Type B pancreatic cell (in vitro differentiated cells): ENCODE measurements around the gene DZIP3. TPM values are rescaled to one million over a fixed set of nuclear protein-coding genes. Genes with fewer than 3 reads are reported as not detected.

Source experiments
- DNase-seq: peaks from one replicate; pipeline ENCODE4 v3.0.0; 2021; ENCODE audit warnings: mixed read lengths; ENCODE audit not compliant: unreplicated experiment; ENCODE audit errors: extremely low spot score
- H3K27ac Mint-ChIP-seq: 2 replicates; pipeline ENCODE4 v1.8.0; 2021; ENCODE audit warnings: mild to moderate bottlenecking, mixed read lengths
- H3K27me3 Mint-ChIP-seq: 2 replicates; pipeline ENCODE4 v1.8.0; 2021; ENCODE audit warnings: mixed read lengths
- H3K36me3 Mint-ChIP-seq: 2 replicates; pipeline ENCODE4 v1.8.0; 2021; ENCODE audit warnings: mixed read lengths
- H3K4me1 Mint-ChIP-seq: one replicate; pipeline ENCODE4 v1.8.0; 2021; ENCODE audit warnings: mixed read lengths; ENCODE audit not compliant: unreplicated experiment
- H3K4me3 Mint-ChIP-seq: 2 replicates; pipeline ENCODE4 v1.8.0; 2021; ENCODE audit warnings: mild to moderate bottlenecking, mixed read lengths
- H3K9me3 Mint-ChIP-seq: 2 replicates; pipeline ENCODE4 v1.8.0; 2021; ENCODE audit warnings: mixed read lengths
- CTCF ChIP-seq: fragments of 200-600 bp; sonication (generic); conservative IDR thresholded peaks from 2 replicates; pipeline ENCODE4 v1.5.0; 2021; ENCODE audit warnings: antibody characterized with exemption, mild to moderate bottlenecking
- total RNA-seq: library from RNA; stranded (reverse); gene quantifications from 2 replicates; pipeline ENCODE4 v1.2.1, GENCODE V29; 2021; ENCODE audit warnings: low replicate concordance

DZIP3 gene
- total RNA-seq, 1 donor from 2014 or later: 22.9 TPM

GRCh38 chr3:108562565-108562964, 27.0 kb upstream of the DZIP3 start:
- H3K27ac Mint-ChIP-seq: no peak overlapping the region
- no peaks in the 10 kb centered on the region for H3K4me1 Mint-ChIP-seq
- H3K9me3 Mint-ChIP-seq: no peaks in the 10 kb centered on the region
- peaks cover 23% of the 10 kb centered on the region for H3K36me3 Mint-ChIP-seq
- no peak for DNase-seq
- no peak overlapping the region for H3K4me3 Mint-ChIP-seq
- no peaks in the 10 kb centered on the region for H3K27me3 Mint-ChIP-seq
- TF ChIP-seq CTCF: no peak

GRCh38 chr3:108564564-108564963, 25.0 kb upstream of the DZIP3 start:
- no peaks in the 10 kb centered on the region for H3K4me1 Mint-ChIP-seq
- no peak overlapping the region for H3K27ac Mint-ChIP-seq
- TF ChIP-seq CTCF: no peak
- DNase-seq: no peak
- no peaks in the 10 kb centered on the region for H3K9me3 Mint-ChIP-seq
- H3K4me3 Mint-ChIP-seq: no peak overlapping the region
- peaks cover 17% of the 10 kb centered on the region for H3K36me3 Mint-ChIP-seq
- no peaks in the 10 kb centered on the region for H3K27me3 Mint-ChIP-seq

GRCh38 chr3:108565506-108565905, 24.0 kb upstream of the DZIP3 start:
- no peaks in the 10 kb centered on the region for H3K27me3 Mint-ChIP-seq
- no peak for DNase-seq
- H3K27ac Mint-ChIP-seq: no peak overlapping the region
- H3K9me3 Mint-ChIP-seq: no peaks in the 10 kb centered on the region
- no peaks in the 10 kb centered on the region for H3K4me1 Mint-ChIP-seq
- TF ChIP-seq CTCF: no peak
- peaks cover 22% of the 10 kb centered on the region for H3K36me3 Mint-ChIP-seq
- H3K4me3 Mint-ChIP-seq: no peak overlapping the region

GRCh38 chr3:108566599-108566998, 22.9 kb upstream of the DZIP3 start:
- H3K36me3 Mint-ChIP-seq: peaks cover 17% of the 10 kb centered on the region
- no peak overlapping the region for H3K4me3 Mint-ChIP-seq
- no peak for TF ChIP-seq CTCF
- no peak for DNase-seq
- no peaks in the 10 kb centered on the region for H3K27me3 Mint-ChIP-seq
- H3K4me1 Mint-ChIP-seq: no peaks in the 10 kb centered on the region
- H3K9me3 Mint-ChIP-seq: no peaks in the 10 kb centered on the region
- H3K27ac Mint-ChIP-seq: no peak overlapping the region

GRCh38 chr3:108569336-108569735, 20.2 kb upstream of the DZIP3 start:
- H3K4me1 Mint-ChIP-seq: no peaks in the 10 kb centered on the region
- H3K4me3 Mint-ChIP-seq: no peak overlapping the region
- no peak for TF ChIP-seq CTCF
- H3K9me3 Mint-ChIP-seq: no peaks in the 10 kb centered on the region
- no peaks in the 10 kb centered on the region for H3K27me3 Mint-ChIP-seq
- DNase-seq: no peak
- peaks cover 38% of the 10 kb centered on the region for H3K36me3 Mint-ChIP-seq
- H3K27ac Mint-ChIP-seq: no peak overlapping the region

- Mint-ChIP-seq H3K4me3 (no peak overlapping the region), H3K36me3 (peaks cover 25% of the 10 kb centered on the region), H3K27me3 (no peaks in the 10 kb centered on the region), H3K9me3 (no peaks in the 10 kb centered on the region), H3K27ac (no peak overlapping the region), H3K4me1 (no peaks in the 10 kb centered on the region)
- DNase-seq: no peak
- TF ChIP-seq CTCF: no peak
Measured at GRCh38 chr3:108578064-108578463, 11.5 kb upstream of the DZIP3 start.
